Peyer's patch (tissue), 4 donors: ENCODE data around the gene DNAH17. TPM values are rescaled to one million over a fixed set of nuclear protein-coding genes. Genes with fewer than 3 reads are reported as not detected.

Experiments
- DNase-seq, 3 donors: peaks; one replicate each; pipeline ENCODE4 v3.0.0-alpha.2; 2017 to 2019
- H3K27ac ChIP-seq, 4 donors: fragments of 200-600 bp; sonication (generic); one replicate each; pipeline ENCODE4 v1.5.1; 2016 to 2019
- H3K27me3 ChIP-seq, 2 donors: fragments of 200-600 bp; sonication (generic); one replicate each; pipeline ENCODE4 v1.5.1; 2019
- H3K36me3 ChIP-seq, 3 donors: fragments of 200-600 bp; sonication (generic); one replicate each; pipeline ENCODE4 v1.5.1; 2016 to 2019
- H3K4me1 ChIP-seq, 4 donors: fragments of 200-600 bp; sonication (generic); one replicate each; pipeline ENCODE4 v1.5.1; 2016 to 2019
- H3K4me3 ChIP-seq, 4 donors: fragments of 200-600 bp; sonication (generic); 1 replicate in 3 of 4; 2 replicates in 1 of 4; pipeline ENCODE4 v1.5.1; 2016 to 2019; ENCODE audit warnings: mild to moderate bottlenecking in 1 of 4
- H3K9me3 ChIP-seq, 4 donors: fragments of 200-600 bp; sonication (generic); one replicate each; pipeline ENCODE4 v1.5.1; 2016 to 2019; ENCODE audit warnings: mild to moderate bottlenecking in 1 of 4
- CTCF ChIP-seq, 6 experiments: fragments of 450-650 bp in 4 of 6; fragments of 200-600 bp in 2 of 6; sonication (generic) in 1 of 6; IDR thresholded peaks; one replicate each; pipeline ENCODE4 v1.5.1; 2017 to 2019; ENCODE audit warnings: antibody characterized with exemption in 6 of 6, mild to moderate bottlenecking in 3 of 6, moderate library complexity in 1 of 6
- POLR2A ChIP-seq, 2 donors: fragments of 450-650 bp; IDR thresholded peaks; one replicate each; pipeline ENCODE4 v1.5.1; 2017; ENCODE audit warnings: antibody characterized with exemption in 2 of 2, mild to moderate bottlenecking in 2 of 2, moderate library complexity in 2 of 2
- total RNA-seq, 4 donors: library from RNA; depleted of rRNA; stranded (reverse); fragments of >200 nt; gene quantifications; one replicate each; pipeline ENCODE4 v1.1.0, GENCODE V29; 2016

DNAH17 gene
- total RNA-seq, 4 donors from 2014 or later, result under 0.01 to 0.67 TPM; not detected in 2

GRCh38 chr17:78460176-78460675 lies 117.0 kb downstream of the DNAH17 start:
- Histone ChIP-seq H3K4me1 (no peaks in the 10 kb centered on the region), H3K9me3 (no peaks in the 10 kb centered on the region), H3K27me3 (no peaks in the 10 kb centered on the region), H3K4me3 (no peak overlapping the region), H3K36me3 (no peaks in the 10 kb centered on the region), H3K27ac (no peak overlapping the region)
- no peak for DNase-seq
- no peak for TF ChIP-seq POLR2A (IDR thresholded peaks at IDR 0.05)

- H3K4me3 ChIP-seq, result no peak overlapping the region
- TF ChIP-seq POLR2A (IDR thresholded peaks at IDR 0.05) (no peak), CTCF (IDR thresholded peaks at IDR 0.05) (no peak)
- no peaks in the 10 kb centered on the region for H3K36me3 ChIP-seq
- DNase-seq, result no peak
- no peaks in the 10 kb centered on the region for H3K4me1 ChIP-seq
- no peaks in the 10 kb centered on the region for H3K27me3 ChIP-seq
- no peaks in the 10 kb centered on the region for H3K9me3 ChIP-seq
- H3K27ac ChIP-seq, result no peak overlapping the region
Observed at GRCh38 chr17:78459696-78460095, 117.5 kb downstream of the DNAH17 start.

GRCh38 chr17:78458736-78459335 lies 118.4 kb downstream of the DNAH17 start:
- H3K27ac ChIP-seq, result no peak overlapping the region
- no peaks in the 10 kb centered on the region for H3K9me3 ChIP-seq
- H3K27me3 ChIP-seq, result no peaks in the 10 kb centered on the region
- H3K4me3 ChIP-seq, result no peak overlapping the region
- no peak for DNase-seq
- no peaks in the 10 kb centered on the region for H3K36me3 ChIP-seq
- no peak for TF ChIP-seq POLR2A (IDR thresholded peaks at IDR 0.05)
- no peak for TF ChIP-seq CTCF (IDR thresholded peaks at IDR 0.05)
- no peaks in the 10 kb centered on the region for H3K4me1 ChIP-seq

GRCh38 chr17:78458091-78458490 lies 119.1 kb downstream of the DNAH17 start:
- TF ChIP-seq CTCF (IDR thresholded peaks at IDR 0.05) (no peak), POLR2A (IDR thresholded peaks at IDR 0.05) (no peak)
- Histone ChIP-seq H3K4me1 (no peaks in the 10 kb centered on the region), H3K36me3 (no peaks in the 10 kb centered on the region), H3K27ac (no peak overlapping the region), H3K27me3 (no peaks in the 10 kb centered on the region), H3K9me3 (no peaks in the 10 kb centered on the region), H3K4me3 (no peak overlapping the region)
- no peak for DNase-seq

- H3K9me3 ChIP-seq, result no peaks in the 10 kb centered on the region
- no peak overlapping the region for H3K27ac ChIP-seq
- H3K4me3 ChIP-seq, result no peak overlapping the region
- H3K27me3 ChIP-seq, result no peaks in the 10 kb centered on the region
- no peaks in the 10 kb centered on the region for H3K36me3 ChIP-seq
- no peaks in the 10 kb centered on the region for H3K4me1 ChIP-seq
- TF ChIP-seq POLR2A (IDR thresholded peaks at IDR 0.05) (no peak), CTCF (IDR thresholded peaks at IDR 0.05) (no peak)
- DNase-seq, result no peak
Observed at GRCh38 chr17:78454346-78454745, 122.8 kb downstream of the DNAH17 start.

- no peak overlapping the region for H3K4me3 ChIP-seq
- H3K27me3 ChIP-seq, result no peaks in the 10 kb centered on the region
- H3K4me1 ChIP-seq, result no peaks in the 10 kb centered on the region
- no peaks in the 10 kb centered on the region for H3K36me3 ChIP-seq
- no peak overlapping the region for H3K27ac ChIP-seq
- no peak for DNase-seq
- no peak for TF ChIP-seq CTCF (IDR thresholded peaks at IDR 0.05)
- TF ChIP-seq POLR2A (IDR thresholded peaks at IDR 0.05), result no peak
- no peaks in the 10 kb centered on the region for H3K9me3 ChIP-seq
Observed at GRCh38 chr17:78451753-78452152, 125.4 kb downstream of the DNAH17 start.
